ENCODE measurements around the gene ZMIZ1.
A peak's percentile ranks its signal among the peaks of the same experiment; 100 is the strongest.

The ZMIZ1 gene

DNA sequence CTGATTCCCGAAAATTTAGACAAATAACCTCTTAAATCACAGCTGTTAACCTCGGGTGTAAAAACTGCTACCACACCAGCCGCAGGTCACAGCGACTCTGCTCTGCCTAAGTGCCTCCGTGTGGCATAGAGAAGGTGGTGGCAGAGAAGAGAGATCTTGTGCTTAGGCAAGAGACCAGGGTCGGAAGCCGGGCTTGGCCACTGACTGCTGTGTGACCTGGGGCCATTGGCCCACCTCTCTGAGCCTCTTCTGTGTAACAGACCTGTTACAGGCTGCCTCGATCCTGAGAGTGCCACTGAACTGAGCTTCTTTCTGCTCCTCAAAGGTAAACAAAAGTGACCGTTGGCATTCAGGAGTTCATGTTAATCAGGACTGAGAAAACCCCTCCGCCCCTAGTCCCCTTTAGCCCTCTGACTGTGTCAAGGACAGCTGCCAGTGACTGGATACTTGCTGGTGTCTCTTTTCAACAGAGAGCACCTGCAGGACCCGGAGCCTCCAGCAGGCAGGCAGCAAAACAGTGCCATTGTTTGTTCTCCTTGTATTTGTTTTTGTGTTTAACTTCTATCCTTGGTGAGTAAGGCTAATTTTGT lies 36.5 kb downstream of the ZMIZ1 start:
- H3K36me3 ChIP-seq (ENCODE audit: control insufficient read depth in 4 of 4, insufficient read depth in 4 of 4, low read length in 3 of 4), result peaks cover 0 to 54% (median under 1%) of the 10 kb centered on the region in 4 experiments
- 80% methylated on average over 7 of the region's 11 CpGs for WGBS (ENCODE audit: insufficient coverage)
- H3K27me3 ChIP-seq (replicated peaks in 2 of 5; ENCODE audit: control insufficient read depth in 4 of 5, insufficient read depth in 5 of 5, low read length in 4 of 5), result no peaks in the 10 kb centered on the region
- CTCF ChIA-PET, result interaction anchor here (0.8 to 4.6 kb wide), 23 partner anchors 9 to 92 kb away, joined by 3 to 27 read pairs (median 4); no protein-coding TSS in a partner anchor
- POLR2A ChIA-PET, result interaction anchor here (0.6 to 1.4 kb wide), 3 partner anchors 11 to 72 kb away, joined by 3 read pairs; no protein-coding TSS in a partner anchor
- H3K9me3 ChIP-seq (ENCODE audit: control extremely low read depth in 1 of 5, control insufficient read depth in 4 of 5, insufficient read depth in 2 of 5, low read depth in 1 of 5, low read length in 4 of 5), result no peaks in the 10 kb centered on the region
- H3K4me1 ChIP-seq (ENCODE audit: control extremely low read depth in 1 of 4, control insufficient read depth in 4 of 4, insufficient read depth in 4 of 4, low read length in 3 of 4), result peaks cover 7 to 96% (median 89%) of the 10 kb centered on the region in 4 experiments
- H3K4me3 ChIP-seq (ENCODE audit: control insufficient read depth in 1 of 7, extremely low read depth in 1 of 7, insufficient read depth in 4 of 7, low read depth in 2 of 7, low read length in 6 of 7), result peak overlapping the region in 2 of 7 experiments; percentile 3 to 26
- peak overlapping the region in 1 of 2 experiments; percentile 74 for H3K27ac ChIP-seq (ENCODE audit: insufficient read depth in 1 of 2, low read depth in 1 of 2, low read length in 2 of 2, poor library complexity in 1 of 2, severe bottlenecking in 2 of 2)
- no peak for DNase-seq

DNA sequence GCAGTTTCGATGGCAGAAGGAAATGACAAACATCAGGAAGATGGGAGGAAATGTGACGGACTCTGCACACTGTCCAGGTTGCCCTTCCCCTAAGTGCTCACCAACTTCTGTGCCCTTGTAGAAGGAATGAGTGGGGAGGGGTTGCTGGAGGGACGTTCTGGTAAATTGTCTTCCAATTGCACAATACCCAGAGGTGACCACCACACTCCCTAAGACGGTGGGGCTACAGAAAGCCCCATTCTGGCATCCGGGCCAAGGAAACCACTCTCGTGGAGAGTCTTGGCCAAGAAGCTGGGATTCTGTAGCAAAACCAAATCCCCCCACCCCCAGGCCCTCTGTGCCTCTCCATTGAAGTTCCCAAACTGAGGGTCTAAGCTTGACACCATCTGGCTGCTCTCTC lies 37.1 kb downstream of the ZMIZ1 start:
- no peak for DNase-seq
- Histone ChIP-seq H3K9me3 (ENCODE audit: control extremely low read depth in 1 of 5, control insufficient read depth in 4 of 5, insufficient read depth in 2 of 5, low read depth in 1 of 5, low read length in 4 of 5) (no peaks in the 10 kb centered on the region), H3K27me3 (replicated peaks in 2 of 5; ENCODE audit: control insufficient read depth in 4 of 5, insufficient read depth in 5 of 5, low read length in 4 of 5) (no peaks in the 10 kb centered on the region), H3K4me1 (ENCODE audit: control extremely low read depth in 1 of 4, control insufficient read depth in 4 of 4, insufficient read depth in 4 of 4, low read length in 3 of 4) (peaks cover 7 to 92% (median 84%) of the 10 kb centered on the region in 4 experiments), H3K27ac (ENCODE audit: insufficient read depth in 1 of 2, low read depth in 1 of 2, low read length in 2 of 2, poor library complexity in 1 of 2, severe bottlenecking in 2 of 2) (peak overlapping the region; percentile 10 to 52), H3K4me3 (ENCODE audit: control insufficient read depth in 1 of 7, extremely low read depth in 1 of 7, insufficient read depth in 4 of 7, low read depth in 2 of 7, low read length in 6 of 7) (peak overlapping the region in 1 of 7 experiments; percentile 36), H3K36me3 (ENCODE audit: control insufficient read depth in 4 of 4, insufficient read depth in 4 of 4, low read length in 3 of 4) (peaks cover 4 to 55% (median 5%) of the 10 kb centered on the region in 4 experiments)
- 33% methylated on average over 3 of the region's 6 CpGs for WGBS (ENCODE audit: insufficient coverage)
- POLR2A ChIA-PET, result interaction anchor here (1.4 kb wide), 1 partner anchor 12 kb away, joined by 3 read pairs; no protein-coding TSS in a partner anchor
- CTCF ChIA-PET, result interaction anchor here (0.7 to 4.6 kb wide), 23 partner anchors 8 to 92 kb away, joined by 3 to 27 read pairs (median 4); no protein-coding TSS in a partner anchor

DNA sequence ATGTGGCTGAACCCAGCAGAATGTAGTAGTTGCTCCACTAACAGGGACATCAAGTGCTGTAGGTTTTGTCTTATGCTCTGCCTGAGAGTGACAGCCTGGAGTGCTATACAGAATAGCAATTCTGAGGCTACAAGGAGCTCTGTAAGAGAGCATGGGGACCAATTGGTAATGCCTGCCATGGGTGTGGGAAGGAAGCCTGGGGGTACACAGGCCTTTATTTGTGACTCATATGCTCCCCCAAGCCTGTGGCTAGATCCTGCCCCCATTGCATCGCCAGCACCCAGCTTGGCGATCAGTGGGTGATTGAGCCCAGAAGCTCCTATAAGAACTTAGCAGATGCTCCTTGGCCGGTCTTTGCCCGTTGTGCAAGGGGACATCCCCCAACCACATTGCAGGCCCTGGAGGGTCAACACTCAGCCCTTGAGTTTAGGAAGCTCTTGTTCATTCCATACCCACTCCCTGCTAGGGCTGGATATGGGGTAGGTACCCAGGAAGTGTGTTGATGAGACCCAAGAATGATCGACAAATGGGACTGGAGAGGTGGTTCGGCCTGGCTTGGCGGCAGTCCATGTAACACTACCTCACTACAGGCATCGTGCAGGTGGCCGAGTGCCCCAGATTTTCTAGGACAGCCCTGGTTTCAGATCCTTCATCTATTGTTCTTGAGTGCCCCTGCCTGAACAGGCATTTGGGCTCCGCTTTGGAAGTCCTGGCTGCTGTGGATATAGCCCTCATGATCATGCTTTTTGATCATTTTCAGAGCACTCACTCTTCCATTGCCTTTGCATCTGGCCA lies 37.7 kb downstream of the ZMIZ1 start:
- H3K27ac ChIP-seq (ENCODE audit: insufficient read depth in 1 of 2, low read depth in 1 of 2, low read length in 2 of 2, poor library complexity in 1 of 2, severe bottlenecking in 2 of 2), result peak overlapping the region in 1 of 2 experiments; percentile 68
- ChIA-PET CTCF (interaction anchor here (0.7 to 4.6 kb wide), 15 partner anchors 8 to 91 kb away, joined by 3 to 27 read pairs (median 4); no protein-coding TSS in a partner anchor), POLR2A (no interaction called here)
- 86% methylated on average over 8 of the region's 10 CpGs for WGBS (ENCODE audit: insufficient coverage)
- H3K4me1 ChIP-seq (ENCODE audit: control extremely low read depth in 1 of 4, control insufficient read depth in 4 of 4, insufficient read depth in 4 of 4, low read length in 3 of 4), result peaks cover 5 to 89% (median 78%) of the 10 kb centered on the region in 4 experiments
- H3K4me3 ChIP-seq (ENCODE audit: control insufficient read depth in 1 of 7, extremely low read depth in 1 of 7, insufficient read depth in 4 of 7, low read depth in 2 of 7, low read length in 6 of 7), result peak overlapping the region in 1 of 7 experiments; percentile 36
- H3K9me3 ChIP-seq (ENCODE audit: control extremely low read depth in 1 of 5, control insufficient read depth in 4 of 5, insufficient read depth in 2 of 5, low read depth in 1 of 5, low read length in 4 of 5), result no peaks in the 10 kb centered on the region
- peak in 2 of 3 donors; percentile 61 to 67 for DNase-seq
- no peaks in the 10 kb centered on the region for H3K27me3 ChIP-seq (replicated peaks in 2 of 5; ENCODE audit: control insufficient read depth in 4 of 5, insufficient read depth in 5 of 5, low read length in 4 of 5)
- peaks cover 4 to 56% (median 9%) of the 10 kb centered on the region in 4 experiments for H3K36me3 ChIP-seq (ENCODE audit: control insufficient read depth in 4 of 4, insufficient read depth in 4 of 4, low read length in 3 of 4)

DNA sequence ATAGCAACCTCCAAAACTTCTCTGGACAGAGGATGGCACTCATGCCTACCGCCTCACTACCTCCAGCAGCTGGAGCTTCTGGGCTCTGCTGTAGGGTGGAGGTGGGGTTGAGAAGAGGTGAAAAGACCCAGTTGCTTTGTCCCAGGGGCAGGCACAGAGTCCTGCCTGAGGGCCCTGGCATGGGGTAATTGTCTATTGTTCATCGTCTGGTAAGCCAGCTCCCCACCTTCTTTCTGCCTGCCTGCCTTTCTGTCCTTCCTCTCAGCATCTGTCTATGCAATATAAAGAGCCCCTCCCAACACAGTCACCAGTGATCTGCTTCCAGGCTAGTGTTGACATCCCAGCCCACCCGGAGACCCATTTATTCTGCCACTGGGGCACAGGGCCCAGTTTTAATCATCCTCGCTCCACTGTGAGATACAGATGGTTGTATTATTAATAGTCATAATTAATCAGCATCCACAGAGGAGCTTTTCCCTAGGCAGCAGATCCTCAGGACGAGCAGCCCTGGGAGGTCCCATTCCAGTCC lies 39.0 kb downstream of the ZMIZ1 start:
- ChIA-PET POLR2A (interaction anchor here (0.6 kb wide), 2 partner anchors 11 to 20 kb away, joined by 3 read pairs; no protein-coding TSS in a partner anchor), CTCF (interaction anchor here (1.0 to 1.8 kb wide), 4 partner anchors 14 to 87 kb away, joined by 4 to 7 read pairs (median 4); no protein-coding TSS in a partner anchor)
- H3K4me3 ChIP-seq (ENCODE audit: control insufficient read depth in 1 of 7, extremely low read depth in 1 of 7, insufficient read depth in 4 of 7, low read depth in 2 of 7, low read length in 6 of 7), result no peak overlapping the region
- WGBS (ENCODE audit: insufficient coverage), result 75% methylated on average over 2 of the region's 5 CpGs
- peaks cover 4 to 70% (median 17%) of the 10 kb centered on the region in 4 experiments for H3K36me3 ChIP-seq (ENCODE audit: control insufficient read depth in 4 of 4, insufficient read depth in 4 of 4, low read length in 3 of 4)
- H3K27me3 ChIP-seq (replicated peaks in 2 of 5; ENCODE audit: control insufficient read depth in 4 of 5, insufficient read depth in 5 of 5, low read length in 4 of 5), result no peaks in the 10 kb centered on the region
- DNase-seq, result no peak
- peak overlapping the region in 1 of 2 experiments; percentile 68 for H3K27ac ChIP-seq (ENCODE audit: insufficient read depth in 1 of 2, low read depth in 1 of 2, low read length in 2 of 2, poor library complexity in 1 of 2, severe bottlenecking in 2 of 2)
- no peaks in the 10 kb centered on the region for H3K9me3 ChIP-seq (ENCODE audit: control extremely low read depth in 1 of 5, control insufficient read depth in 4 of 5, insufficient read depth in 2 of 5, low read depth in 1 of 5, low read length in 4 of 5)
- peaks cover 5 to 88% (median 76%) of the 10 kb centered on the region in 4 experiments for H3K4me1 ChIP-seq (ENCODE audit: control extremely low read depth in 1 of 4, control insufficient read depth in 4 of 4, insufficient read depth in 4 of 4, low read length in 3 of 4)

DNA sequence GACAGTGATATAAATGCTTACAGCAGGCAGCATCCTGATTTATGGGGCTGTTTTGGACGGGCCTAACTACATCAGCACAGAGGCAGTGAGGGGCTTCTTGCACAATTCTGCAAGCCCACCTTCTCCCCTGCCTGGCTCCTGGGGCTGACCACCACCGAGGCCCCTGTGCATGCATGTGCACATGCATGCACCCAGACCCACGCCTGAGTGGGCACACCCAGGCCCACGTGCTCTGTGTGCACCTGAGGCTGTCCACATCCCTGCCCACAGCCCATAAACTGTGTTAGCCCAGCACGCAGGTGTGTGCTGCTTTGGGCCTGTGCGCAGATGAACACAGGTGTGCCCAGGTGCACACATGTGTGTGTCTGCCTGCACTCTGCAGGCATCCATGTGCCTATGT lies 40.0 kb downstream of the ZMIZ1 start:
- no peaks in the 10 kb centered on the region for H3K27me3 ChIP-seq (replicated peaks in 2 of 5; ENCODE audit: control insufficient read depth in 4 of 5, insufficient read depth in 5 of 5, low read length in 4 of 5)
- H3K4me3 ChIP-seq (ENCODE audit: control insufficient read depth in 1 of 7, extremely low read depth in 1 of 7, insufficient read depth in 4 of 7, low read depth in 2 of 7, low read length in 6 of 7), result no peak overlapping the region
- no peak for DNase-seq
- H3K4me1 ChIP-seq (ENCODE audit: control extremely low read depth in 1 of 4, control insufficient read depth in 4 of 4, insufficient read depth in 4 of 4, low read length in 3 of 4), result peaks cover 5 to 88% (median 76%) of the 10 kb centered on the region in 4 experiments
- H3K27ac ChIP-seq (ENCODE audit: insufficient read depth in 1 of 2, low read depth in 1 of 2, low read length in 2 of 2, poor library complexity in 1 of 2, severe bottlenecking in 2 of 2), result no peak overlapping the region
- POLR2A ChIA-PET, result interaction anchor here (0.6 kb wide), 1 partner anchor 12 kb away, joined by 3 read pairs; no protein-coding TSS in a partner anchor
- 57% methylated on average over 6 of the region's 6 CpGs for WGBS (ENCODE audit: insufficient coverage)
- H3K36me3 ChIP-seq (ENCODE audit: control insufficient read depth in 4 of 4, insufficient read depth in 4 of 4, low read length in 3 of 4), result peaks cover 4 to 78% (median 18%) of the 10 kb centered on the region in 4 experiments
- no peaks in the 10 kb centered on the region for H3K9me3 ChIP-seq (ENCODE audit: control extremely low read depth in 1 of 5, control insufficient read depth in 4 of 5, insufficient read depth in 2 of 5, low read depth in 1 of 5, low read length in 4 of 5)
- CTCF ChIA-PET, result interaction anchor here (1.0 to 1.8 kb wide), 2 partner anchors 18 to 41 kb away, joined by 4 to 7 read pairs; no protein-coding TSS in a partner anchor

DNA sequence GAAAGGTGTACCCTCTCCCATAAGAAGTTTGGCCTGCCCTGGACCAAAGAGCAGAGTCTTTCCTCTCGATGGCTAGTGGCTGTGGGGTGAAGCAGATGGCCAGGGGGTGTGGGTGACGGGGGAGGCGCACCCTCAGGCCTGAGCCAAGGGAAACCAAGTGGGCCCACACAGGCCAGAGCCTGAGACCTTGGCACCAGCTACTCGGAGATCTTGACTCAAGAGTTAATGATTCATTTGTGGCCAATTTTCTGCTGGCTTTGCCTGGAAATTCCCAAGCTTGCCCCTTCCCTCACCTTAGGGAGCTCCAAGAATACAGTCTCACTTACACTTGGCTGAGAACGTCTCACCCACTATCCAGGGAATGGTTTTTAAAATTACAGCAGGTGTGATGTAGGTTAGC lies 42.7 kb downstream of the ZMIZ1 start:
- H3K9me3 ChIP-seq (ENCODE audit: control extremely low read depth in 1 of 5, control insufficient read depth in 4 of 5, insufficient read depth in 2 of 5, low read depth in 1 of 5, low read length in 4 of 5), result no peaks in the 10 kb centered on the region
- POLR2A ChIA-PET, result interaction anchor here (0.8 kb wide), 1 partner anchor 83 kb away, joined by 3 read pairs; no protein-coding TSS in a partner anchor
- peaks cover 0 to 88% (median 76%) of the 10 kb centered on the region in 4 experiments for H3K4me1 ChIP-seq (ENCODE audit: control extremely low read depth in 1 of 4, control insufficient read depth in 4 of 4, insufficient read depth in 4 of 4, low read length in 3 of 4)
- no peak for DNase-seq
- 88% methylated on average over 4 of the region's 5 CpGs for WGBS (ENCODE audit: insufficient coverage)
- CTCF ChIA-PET, result interaction anchor here (1.0 to 7.3 kb wide), 3 partner anchors 14 to 84 kb away, joined by 3 to 45 read pairs (median 8); no protein-coding TSS in a partner anchor
- H3K36me3 ChIP-seq (ENCODE audit: control insufficient read depth in 4 of 4, insufficient read depth in 4 of 4, low read length in 3 of 4), result peaks cover 4 to 80% (median 18%) of the 10 kb centered on the region in 4 experiments
- no peaks in the 10 kb centered on the region for H3K27me3 ChIP-seq (replicated peaks in 2 of 5; ENCODE audit: control insufficient read depth in 4 of 5, insufficient read depth in 5 of 5, low read length in 4 of 5)
- H3K27ac ChIP-seq (ENCODE audit: insufficient read depth in 1 of 2, low read depth in 1 of 2, low read length in 2 of 2, poor library complexity in 1 of 2, severe bottlenecking in 2 of 2), result peak overlapping the region; percentile 17 to 52
- no peak overlapping the region for H3K4me3 ChIP-seq (ENCODE audit: control insufficient read depth in 1 of 7, extremely low read depth in 1 of 7, insufficient read depth in 4 of 7, low read depth in 2 of 7, low read length in 6 of 7)

Measured in common myeloid progenitor, CD34-positive (primary cell).